ENCODE data around the gene SAMSN1.

Gene SAMSN1

DNA sequence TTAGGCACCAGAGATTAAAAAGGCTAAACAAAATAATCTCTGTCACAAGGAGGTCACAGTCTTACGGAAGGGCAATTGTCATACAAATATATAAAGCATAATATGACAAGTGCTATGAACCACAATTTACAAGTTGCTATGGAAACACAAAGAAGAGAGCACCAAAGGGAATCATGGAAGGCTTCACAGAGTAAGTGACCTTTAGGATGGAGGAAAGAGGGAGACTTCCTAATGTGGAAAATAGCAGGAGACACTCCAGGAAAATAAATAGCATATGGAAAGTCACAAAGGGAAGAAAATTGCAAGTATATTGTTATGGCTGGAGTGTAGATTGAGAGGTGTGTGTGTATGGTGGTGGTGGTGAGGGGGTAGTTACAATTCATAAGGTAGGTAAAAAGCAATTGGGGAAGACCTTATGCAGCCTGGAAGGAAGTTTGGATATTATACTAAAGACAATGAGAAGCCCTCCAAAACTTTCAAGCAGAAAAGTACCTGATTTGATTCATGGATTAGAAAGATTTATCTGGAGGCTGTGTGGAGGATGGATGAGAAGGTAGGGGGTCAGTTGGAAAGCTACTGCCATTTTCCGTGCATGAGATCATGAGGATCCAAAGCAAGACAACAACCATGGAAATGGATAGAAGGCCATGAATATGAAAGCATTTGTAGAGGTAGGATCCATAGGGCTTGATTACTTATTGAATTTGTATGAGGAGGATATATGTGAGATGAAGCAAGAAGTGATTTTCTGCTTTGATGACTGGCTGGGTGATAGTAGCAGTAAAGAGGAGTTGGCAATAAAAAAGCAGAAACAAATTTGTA is 61.7 kb downstream of the SAMSN1 start:
- DNase-seq (ENCODE audit: low spot score) = no peak

DNA sequence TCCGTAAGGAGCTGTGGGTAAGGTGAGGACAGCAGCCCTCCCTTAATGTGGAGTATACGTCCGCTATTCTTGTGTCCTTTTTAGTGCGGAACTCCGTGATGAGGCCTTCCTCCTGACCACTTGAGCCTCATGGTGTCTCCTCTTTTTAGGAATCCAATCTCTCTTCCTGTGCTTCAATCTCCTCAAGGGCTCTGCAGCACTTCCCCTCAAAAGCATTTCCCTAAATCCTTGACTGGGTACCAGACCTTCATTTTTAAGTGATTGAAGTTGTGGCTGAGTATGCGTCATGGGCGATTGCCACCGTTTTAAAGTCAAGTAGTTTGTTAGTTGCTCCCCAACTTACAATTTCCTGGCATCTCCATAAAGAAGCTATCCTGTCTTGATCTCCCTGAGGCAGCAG is 62.8 kb downstream of the SAMSN1 start:
- no peak for DNase-seq (ENCODE audit: low spot score)

DNA sequence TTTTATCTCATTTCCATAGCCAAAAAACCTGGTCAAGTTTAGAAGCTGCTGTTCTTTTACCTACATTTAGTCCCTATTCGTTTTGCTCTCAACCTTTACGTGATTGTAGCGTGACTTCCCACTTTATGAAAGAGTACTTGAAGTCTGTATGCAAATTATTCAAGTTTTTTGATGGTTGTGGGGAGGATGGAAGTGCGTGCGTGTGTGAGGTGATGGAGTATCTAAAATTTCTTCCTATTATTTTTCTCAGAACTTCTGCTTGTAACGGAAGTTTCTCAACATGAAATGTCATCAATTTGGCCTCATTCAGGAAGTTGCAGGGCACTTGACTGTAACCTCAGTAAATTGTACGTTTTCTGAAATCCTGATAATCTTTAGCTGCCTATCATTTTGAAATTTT is 64.0 kb downstream of the SAMSN1 start:
- DNase-seq (ENCODE audit: low spot score) = no peak

DNA sequence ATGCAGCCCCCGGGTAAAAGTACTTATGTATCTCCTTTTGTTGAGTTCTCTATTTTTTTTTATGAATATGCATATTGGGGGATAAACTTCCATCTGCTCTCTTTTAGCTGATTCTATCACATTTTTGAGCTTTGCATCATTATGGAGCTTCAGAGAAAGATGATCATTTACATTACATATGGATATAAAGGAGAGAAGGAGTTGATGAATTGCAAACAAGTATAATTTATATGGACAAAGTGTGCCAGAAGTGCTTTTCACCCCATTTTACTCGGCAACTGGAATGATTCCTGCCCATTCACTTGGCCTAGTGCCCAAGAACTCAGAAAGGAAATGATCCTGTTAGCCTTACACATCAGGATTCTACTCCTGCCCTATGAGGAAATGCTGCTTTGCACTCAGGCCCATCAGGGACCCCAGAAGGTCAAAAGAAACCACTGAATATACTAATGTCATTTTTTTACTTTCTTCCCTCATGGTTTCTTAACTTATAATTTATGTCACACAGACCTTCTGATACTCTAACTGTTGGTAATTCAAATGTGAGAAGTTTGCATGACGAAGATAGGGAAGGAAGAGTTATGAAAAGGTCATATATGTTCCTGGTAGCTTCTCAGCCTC is 65.6 kb downstream of the SAMSN1 start:
- no peak for DNase-seq (ENCODE audit: low spot score)

DNA sequence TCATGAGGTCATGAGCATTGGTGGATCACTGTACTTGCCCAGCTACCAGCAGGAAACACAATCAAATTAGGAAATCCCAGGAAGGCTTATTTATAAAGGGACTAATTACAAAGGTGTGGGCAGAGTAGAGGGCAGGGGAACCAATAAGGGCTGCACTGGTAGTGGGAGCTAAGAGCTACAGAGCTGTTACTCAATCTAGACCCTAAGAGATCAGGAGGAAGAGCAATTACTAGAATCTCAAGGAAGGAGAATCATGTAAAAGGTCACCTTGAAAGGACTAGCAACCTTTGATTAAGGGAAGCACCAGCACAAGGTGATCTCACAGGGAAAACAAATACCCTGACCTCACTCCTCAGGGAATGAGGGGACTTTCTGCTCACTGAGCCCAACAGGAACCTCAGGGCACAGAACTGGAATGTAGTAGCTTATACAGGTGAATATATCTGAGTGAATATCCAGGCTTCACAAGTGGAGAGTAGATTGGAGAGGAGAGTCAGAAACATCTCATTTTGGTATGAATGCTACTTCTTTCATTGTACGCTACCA is 66.8 kb downstream of the SAMSN1 start:
- DNase-seq (ENCODE audit: low spot score) = no peak

DNA sequence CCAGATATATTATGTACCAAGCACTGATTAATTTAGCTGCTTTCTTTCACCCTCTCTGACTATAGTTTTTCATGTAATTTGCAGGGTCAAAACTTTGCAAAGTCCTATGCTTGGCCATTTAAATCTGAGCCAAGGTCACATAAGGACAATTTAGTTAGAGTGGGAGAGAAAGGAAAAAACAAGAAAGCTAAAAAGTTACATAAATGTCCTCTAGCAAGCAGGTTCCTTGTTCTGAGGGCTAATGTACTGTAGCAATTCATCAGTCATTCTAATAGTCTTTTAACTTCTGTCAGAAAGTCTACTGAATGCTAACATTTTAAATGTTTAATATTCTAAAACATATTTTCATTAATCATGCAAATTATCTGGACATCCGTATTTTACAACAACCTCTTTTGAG is 68.3 kb downstream of the SAMSN1 start:
- DNase-seq (ENCODE audit: low spot score) = no peak

DNA sequence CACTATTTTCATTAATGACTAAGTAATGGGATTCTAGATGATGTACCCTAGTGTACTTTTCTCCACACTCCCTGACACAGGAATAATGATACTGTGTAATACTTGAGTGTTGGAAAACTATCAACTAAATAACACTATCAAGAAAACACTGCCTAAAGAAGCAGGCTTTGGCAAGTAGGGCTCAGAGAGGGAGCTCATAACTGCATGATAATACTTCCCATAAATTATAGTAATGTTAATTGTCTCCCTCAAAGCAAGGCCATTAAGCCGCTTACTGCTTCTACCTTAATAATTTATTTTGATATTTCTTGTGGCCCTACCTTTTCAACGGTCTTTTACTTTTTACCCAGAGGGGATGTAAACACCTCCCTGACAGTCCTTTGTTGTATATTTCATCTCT is 69.0 kb downstream of the SAMSN1 start:
- DNase-seq (ENCODE audit: low spot score) = no peak

DNA sequence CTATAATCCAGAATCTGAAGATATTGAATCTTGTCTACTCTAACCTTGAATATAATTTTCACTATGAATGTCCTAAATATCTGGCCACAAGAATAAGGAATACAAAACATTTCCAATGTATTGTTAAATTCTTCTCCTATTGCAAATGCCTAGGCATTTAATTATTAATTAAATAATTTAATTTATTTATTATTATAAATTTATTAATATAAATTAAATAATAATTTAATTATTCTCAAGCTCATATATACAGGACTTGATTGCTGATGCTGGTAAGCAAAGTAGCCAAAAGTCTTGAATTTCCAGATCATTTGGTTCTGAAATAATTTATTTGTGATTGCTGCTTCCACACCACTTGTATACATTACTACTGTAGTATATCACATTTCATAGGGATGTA is 71.1 kb downstream of the SAMSN1 start:
- no peak for DNase-seq (ENCODE audit: low spot score)

DNA sequence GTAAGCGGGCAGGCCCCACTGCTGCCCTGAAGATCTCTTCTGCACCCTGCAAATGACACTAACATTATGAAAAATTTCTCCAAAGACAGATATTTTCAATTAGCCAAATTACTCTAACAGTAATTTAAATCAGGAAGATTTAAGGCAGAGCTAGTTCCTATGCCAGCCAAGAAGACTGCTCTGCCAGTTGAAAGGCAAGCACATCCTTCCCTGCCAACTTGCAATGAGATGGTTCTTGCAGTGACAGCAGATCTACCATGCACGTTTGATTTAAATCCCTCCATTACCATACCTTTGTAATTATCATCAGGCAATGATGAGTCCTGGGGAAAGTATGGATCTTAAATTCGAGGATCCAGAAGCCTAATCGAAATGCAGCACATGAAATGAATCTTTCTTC is 76.5 kb downstream of the SAMSN1 start:
- no peak for DNase-seq (ENCODE audit: low spot score)

DNA sequence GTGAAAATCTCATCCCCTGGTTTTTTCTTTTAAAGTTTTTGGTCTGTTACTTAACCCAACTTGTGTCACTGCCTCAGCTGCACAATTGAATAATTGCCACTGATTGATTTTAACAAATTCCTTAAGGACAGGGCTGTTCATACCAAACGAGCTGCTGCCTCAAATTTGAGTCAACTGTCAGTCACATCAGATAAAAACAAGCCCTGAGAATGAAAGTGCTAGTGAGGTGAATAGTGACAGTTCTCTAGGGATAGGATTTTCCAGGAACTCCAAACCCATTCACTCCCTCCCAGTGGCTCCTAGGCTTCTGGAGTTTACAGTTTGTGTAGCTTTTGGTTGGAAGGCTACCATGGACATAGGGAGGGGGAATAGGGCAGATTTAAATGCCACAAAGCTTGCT is 79.4 kb downstream of the SAMSN1 start:
- DNase-seq (ENCODE audit: low spot score) = no peak

DNA sequence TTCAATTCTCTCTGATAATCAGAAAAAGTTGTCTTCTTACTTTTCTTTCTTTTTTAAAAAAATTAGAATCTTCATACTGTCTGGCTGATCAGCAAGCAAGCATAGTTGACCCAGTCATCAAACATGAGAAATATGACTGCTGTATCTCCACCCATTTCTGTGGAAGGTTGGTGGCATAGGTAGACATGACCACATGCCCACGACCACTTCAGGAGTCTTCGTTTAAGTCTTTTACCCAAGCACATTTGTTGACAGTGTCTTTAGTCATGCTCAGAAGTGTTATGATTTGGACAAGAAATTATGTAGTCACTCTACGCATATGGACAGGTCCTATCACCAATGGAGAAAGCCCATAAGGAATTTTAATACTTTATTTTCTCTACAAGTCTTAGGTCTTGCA is 88.4 kb downstream of the SAMSN1 start:
- DNase-seq (ENCODE audit: low spot score) = no peak

DNA sequence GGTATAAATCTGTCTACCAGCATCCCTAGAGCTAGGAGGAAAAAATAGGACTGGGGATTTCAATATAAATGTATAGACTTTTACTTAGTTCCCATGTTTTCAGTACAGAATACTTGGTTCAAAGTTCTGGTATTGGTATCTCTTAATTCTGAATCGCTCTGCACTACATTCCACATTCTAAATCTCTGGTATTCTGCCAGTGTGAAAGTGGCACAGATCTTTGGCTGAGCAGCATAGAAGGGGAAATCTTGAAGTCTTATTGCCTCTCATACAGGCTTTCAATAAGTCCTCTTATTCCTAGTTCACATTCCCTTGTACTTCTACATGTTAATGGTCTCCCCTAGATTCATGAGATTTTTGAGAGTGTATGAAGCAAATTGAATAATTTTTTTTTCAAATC is 89.2 kb downstream of the SAMSN1 start:
- DNase-seq (ENCODE audit: low spot score) = no peak

DNA sequence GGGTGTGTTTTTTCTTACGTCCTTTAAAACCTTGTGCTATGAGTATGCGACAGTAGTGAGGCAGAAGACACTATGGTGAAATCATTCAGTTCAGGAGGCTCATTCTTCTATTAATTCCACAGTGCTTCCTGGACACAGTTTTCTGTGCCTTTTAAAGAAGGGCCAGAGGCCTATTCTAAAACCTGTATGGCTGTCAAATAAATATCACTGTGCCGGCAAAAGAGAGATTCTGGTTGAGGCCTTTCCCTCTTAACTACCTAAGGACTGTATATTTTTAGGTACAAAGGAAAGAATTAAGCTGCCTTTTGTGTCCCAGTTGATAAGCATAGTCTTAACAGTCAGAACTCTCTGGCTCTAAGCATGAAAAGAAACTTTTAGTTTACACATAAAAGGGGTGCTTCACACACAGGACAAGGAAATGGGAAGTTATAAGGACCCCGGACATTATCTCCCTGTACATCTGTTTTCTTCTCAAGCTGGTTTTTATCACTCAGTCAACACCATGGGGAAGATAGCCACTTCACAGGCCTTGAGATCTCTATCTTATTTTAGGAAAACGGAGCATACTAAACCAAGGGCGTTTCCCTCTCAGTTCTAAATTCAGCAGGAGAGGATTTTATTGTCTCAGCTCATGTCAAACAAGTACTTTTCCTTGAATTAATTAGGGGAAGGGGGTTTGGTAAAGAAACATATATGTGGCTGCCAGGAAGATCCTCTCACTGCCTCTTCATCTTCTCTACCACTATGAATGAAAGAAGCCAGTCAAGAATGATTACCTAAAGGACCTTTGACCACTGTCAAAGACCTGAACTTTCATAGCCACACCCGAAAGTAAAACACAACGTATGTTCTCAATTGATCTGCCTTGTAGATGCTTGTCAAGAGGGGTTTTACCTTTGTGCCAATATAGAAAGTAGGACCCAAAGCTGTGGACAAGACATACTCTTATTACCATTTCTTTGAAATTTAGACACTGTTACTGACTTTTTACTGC is 91.8 kb downstream of the SAMSN1 start:
- DNase-seq (ENCODE audit: low spot score) = no peak

DNA sequence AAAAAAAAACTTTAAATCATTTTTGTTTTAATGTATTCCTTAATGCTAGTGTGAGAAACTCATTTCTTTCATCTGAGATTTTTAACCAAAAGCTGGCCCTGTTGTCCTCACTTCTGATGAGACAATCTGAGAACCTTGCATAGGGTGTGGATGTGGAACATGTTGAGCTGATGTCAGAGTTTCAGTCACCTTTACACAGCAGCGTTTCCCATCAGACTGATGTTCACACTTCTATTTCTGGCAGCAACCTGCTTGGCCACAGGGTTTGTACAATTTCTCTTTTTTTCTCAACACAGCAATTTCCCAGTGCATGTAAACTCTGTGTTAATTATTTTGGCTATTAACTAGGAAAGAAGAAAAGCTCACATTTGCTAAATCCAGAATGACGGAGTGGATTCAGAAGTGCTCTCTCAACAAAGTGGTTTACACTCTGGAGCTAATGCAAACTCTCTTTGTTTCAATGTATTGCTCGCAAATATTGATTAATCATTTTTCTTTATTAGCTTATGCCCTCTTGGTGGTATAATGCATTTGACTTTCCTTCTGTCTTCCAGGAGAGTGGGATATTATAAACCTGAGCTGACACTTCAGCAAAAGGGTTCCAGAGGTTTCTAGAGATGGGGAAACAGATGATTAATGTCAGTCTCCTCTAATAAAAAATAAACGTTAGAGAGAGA is 92.6 kb downstream of the SAMSN1 start:
- no peak for DNase-seq (ENCODE audit: low spot score)

DNA sequence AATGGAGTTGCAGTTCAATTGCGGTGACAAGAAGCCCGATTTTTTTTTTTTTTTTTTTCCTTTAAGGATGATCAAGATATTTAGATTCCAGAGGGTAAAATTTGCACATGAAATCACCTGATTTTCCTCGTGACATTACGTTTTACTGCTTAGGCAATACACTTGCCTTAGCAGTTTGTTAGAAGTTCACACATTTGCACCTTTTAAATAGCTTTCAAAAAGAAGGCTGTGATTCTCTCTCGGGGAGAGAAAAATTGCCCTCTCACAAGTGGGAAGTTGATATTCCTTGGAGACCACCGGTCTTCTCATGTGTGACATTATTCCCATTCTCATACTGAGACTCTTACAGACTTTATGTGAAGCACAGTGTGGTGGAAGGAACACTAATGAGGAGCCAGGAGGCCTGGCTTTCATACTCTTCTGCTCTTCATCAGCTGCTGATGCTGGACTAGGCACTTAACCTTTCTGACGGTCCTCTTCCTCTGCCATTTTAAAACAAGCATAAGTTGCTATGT is 93.3 kb downstream of the SAMSN1 start:
- DNase-seq (ENCODE audit: low spot score) = no peak

DNA sequence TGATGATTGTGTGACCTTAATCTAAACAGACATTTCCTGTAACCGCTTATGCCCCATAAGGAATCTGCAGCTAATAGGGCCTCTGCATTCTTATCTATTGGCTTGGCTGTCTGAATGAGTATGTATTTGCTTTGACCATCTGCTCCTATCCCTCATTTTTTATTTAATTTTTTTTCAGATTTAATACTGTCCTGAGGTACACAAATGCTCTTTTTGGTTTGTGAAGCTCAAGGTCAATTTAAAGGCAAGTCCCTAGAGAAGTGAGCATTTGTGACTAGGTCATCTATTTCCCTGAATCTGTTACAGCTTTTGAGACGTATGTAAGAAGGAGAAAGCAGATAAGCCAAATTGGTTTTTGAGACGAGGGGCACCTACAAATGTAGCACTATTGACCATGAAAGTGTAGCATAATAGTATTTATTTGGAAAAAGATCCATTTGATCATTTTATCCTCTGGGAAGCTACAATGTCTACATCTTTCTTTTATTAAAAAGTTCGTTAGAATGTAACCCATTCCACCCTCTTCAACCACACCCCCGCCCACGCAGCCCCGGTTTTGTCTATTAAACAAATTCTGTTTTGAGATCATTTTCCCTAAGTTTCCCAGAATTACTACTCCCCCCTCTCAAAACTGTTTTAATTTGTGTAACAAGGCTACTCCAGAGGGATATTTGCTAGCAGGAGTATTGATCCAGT is 93.9 kb downstream of the SAMSN1 start:
- DNase-seq (ENCODE audit: low spot score) = no peak

DNA sequence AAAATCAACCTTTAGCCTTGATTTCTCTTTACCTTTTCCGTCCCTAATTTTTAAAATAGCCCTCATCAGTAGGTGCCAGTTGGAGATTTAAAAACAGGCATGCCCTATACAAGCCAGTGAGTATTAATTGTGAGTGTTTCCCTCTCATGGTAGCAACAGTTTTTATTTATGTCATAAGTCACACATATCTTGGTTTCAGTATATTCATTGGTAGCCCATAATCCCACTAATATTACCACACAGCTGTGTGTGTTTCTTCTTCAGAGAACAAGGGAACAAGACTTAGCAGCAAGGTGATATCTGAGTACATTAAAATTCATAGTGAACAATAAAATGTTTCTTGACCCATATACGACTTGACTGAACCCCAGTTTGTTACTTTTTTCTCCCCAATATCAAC is 94.6 kb downstream of the SAMSN1 start:
- DNase-seq (ENCODE audit: low spot score) = no peak

DNA sequence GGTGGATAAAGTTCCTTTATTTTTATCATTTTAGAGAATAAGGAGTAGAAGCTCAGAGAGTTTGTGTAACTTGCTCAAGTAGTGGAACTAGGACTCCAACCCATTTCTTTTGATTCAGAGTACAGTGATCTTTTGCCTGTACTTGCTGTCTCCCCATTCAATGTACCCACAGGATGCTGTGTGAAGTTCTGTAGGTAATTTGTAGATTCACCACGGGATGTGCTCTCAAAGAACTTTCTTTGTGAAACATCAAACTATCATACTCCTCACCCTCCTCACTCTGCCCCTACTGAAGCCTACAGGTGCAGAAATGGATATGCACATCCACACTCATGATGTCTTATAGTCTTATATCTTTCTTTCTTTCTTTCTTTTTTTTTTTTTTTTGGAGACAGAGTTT is 97.3 kb downstream of the SAMSN1 start:
- DNase-seq (ENCODE audit: low spot score) = no peak

DNA sequence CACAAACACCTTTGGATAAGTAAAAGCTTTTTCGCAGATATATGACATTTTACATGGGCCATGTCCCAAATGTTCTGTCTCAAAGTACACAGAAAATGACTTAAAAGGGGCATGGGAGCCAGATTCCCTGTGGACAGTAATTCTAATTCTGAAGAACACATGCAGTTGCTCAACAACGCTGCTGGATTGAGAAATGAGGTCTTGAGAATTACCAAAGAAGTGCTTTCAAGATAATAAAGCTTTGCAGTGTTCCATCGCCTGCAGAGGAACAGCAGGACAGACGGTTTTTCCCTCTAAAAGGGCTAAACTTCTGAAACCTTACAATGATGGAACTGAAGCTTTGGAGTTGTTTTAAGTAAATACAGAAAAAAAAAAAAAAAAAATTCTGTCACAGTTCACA is 107.9 kb downstream of the SAMSN1 start:
- no peak for DNase-seq (ENCODE audit: low spot score)

DNA sequence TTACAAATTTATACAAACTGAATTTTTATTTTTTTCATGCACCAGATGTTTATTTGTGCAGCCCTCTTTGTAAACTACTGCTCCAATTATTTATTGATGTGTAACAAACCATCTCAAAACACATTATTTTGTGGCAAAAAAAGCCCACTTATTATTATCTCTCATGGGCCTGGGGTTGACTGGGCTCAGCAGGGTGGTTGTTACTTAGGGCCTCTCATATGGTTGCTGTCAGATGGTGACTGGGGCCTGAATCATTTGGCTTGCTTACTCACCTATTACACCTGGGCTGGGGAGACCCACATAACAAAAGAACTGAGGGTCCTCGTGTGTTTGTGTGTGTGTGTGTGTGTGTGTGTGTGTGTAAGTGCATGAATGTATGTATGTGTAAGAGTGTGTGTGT is 110.7 kb downstream of the SAMSN1 start:
- no peak for DNase-seq (ENCODE audit: low spot score)
